CD4-positive, alpha-beta T cell treated with Interleukin-4 for 1 hour (primary cell): Measurements from ENCODE around the gene PPY.
"Not testable (repeated sequence)": the region's sequence is repeated elsewhere in the genome, so short reads cannot be mapped to it uniquely, and the experiment has no call there.

Experiments
- DNase-seq, 2 donors: peaks; one replicate each; pipeline ENCODE4 v3.0.0-alpha.2; 2020 to 2022

PPY gene

DNA sequence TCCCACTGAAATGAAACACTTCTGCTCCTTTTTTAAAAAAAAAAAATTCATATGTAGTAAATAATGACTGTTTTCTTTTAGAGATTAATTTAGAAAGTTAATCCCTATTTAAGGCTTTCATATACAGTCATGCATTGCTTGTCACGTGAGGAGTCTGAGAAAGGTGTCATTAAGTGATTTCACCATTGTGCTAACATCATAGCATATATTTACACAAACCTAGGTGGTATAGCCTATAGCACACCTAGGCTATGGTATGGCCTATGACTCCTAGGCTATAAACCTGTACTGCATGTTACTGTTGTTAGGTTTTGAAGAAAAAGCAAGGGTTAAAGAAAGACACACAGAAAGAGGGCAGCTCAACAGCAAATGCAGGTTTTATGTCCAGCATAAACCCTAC lies 13.7 kb downstream of the PPY start:
- DNase-seq = no peak

DNA sequence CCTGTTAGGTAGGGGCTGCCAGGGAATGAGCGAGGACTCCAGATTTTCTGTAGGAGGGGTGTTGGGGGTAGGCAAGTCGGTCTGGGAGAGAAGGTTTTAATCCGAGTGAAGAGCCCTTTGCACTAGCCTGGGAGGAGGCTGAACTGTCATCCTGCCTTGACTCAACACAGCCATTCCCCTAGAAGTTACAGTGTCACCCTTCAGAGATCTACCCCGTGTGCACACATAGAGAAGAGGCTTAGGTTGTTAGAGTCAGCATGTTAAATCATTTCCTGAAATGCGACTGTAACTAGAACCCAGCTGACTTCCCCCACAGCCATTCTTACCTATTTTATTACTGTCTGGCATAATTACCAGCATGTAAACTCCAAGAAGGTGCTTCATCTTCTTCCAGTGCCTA lies 14.3 kb downstream of the PPY start:
- not testable (repeated sequence) for DNase-seq

DNA sequence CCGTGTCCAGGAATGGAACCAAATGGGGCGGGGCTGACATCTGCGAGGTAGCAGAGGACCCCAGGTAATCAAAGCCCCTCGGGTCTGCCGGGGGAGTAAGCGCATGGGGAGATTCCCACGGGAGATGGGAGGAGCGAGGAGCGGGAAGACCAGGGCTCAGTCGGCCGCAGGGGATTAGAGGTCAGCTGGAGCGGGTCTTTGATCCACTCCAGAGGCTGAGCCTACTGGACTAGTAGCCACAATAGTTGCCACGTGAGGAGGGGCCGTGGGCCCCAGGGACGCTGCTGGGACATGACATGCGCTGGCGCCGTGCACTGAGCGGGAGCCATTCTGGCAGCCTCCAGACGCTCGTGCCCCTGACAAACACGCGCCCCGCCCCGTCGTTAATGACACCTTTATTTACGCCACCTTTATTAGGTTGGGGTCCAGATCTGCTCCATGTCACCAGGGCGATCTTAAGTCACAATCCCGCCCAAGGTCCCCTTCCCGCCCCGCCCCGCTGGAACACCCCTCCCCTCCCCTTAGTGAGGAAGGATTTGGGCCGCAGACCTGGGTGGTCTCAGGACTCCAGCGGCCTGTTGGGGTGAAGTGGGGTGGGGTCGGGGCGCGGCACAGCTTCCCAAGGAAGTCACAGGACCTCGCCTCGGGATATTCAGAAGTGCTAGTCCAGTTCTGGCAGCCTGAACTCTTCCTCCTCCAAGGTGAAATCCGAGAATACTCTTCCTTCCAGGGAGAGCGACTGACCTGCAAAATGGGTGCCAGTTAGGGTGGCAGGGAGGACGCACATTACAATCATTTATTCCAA lies 15.0 kb downstream of the PPY start:
- no peak for DNase-seq

DNA sequence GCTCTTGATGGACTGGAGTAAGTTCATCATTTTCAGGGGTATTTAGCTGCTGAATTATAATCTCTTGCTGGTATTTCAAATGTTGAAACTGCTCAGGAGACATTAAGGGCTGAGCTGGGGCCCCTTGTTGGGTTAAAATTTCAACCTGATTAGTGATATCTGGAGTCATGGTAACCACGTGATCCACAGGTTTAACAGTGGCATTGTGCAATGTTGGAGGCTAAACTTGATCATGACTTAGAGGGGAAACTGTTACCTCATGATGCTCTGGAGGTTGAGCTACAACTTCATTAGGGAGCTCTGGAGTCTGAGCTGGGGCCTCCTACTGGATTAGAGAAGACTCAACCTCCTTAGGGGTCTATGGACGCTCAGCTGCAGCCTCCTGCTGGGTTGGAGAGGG lies 17.7 kb downstream of the PPY start:
- no peak for DNase-seq

DNA sequence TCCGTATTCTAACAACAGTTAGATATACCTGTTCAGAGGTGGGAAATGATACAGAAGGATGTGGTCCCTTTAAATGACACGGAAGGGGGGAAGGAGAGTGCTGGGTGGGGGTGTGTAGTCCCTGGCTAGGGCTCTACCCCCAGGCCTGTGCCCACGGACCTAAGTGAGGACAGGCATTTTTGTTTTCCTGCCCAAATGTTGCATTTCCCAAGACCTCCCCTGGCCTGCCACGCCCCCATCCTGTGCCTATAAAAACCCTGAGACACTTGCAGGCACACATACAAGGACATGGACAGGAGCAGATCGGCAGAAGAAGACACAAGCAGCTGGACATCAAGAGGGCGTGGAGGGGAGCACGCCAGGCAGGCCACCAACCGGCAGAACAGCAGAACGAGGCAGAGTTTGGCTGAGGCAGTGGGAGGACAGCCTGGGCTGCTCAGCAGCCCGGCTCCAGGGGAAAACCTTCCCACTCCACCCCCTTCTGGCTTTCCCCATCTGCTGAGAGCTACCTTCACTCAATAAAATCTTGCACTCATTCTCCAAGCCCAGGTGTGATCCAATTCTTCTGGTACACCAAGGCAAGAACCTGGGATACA lies 21.7 kb downstream of the PPY start:
- no peak for DNase-seq

DNA sequence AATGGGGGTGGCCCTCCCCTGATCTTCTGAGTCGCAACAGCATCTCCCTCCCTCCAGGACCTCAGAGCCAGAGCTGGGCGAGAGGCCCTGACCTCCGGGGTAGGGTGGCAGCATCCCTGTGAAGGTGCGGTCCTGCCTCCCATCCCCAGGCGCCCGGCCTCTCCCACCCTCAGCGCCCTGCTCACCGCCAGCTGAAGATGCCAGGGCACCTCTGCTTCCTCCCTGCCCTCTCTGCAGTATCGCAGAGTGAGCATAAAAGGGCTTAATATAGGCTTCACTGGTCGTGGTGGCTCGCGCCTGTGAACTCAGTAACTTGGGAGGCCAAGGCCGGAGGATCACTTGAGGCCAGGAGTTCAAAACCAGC lies 24.3 kb downstream of the PPY start:
- DNase-seq = no peak

DNA sequence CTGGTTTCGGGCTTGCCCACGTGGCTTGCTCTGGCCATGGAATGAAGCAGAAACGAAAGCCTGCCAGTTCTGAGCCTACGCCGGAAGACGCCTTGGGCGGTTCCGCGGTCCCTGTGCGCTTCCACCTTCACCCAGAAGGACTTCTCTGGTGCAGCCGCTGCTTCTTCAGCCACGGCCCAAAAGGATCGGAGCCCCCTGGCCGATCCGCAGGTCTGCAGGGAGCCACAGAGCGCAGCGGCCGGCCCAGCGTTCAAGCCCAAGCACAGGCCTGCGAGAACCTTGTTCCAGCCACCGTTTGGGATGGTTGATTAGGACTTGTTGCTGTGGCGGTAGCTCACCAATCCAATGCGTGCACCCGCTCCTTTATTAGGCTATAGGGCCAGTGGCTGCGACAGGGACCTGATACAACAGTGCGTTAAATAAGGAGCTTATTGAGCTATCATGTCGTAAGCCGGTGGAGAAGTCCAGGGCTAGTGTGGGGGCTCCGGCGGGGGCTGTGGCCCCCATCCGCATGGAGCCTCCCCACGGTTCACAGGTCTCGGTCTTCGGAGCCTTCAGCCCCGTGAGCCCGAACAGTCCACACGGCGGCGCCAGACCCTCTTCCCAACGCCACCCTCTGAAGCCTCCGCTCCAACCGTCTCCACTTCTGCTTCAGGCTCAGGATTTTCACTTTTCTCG lies 24.8 kb downstream of the PPY start:
- DNase-seq = peak; percentile 44 to 49

DNA sequence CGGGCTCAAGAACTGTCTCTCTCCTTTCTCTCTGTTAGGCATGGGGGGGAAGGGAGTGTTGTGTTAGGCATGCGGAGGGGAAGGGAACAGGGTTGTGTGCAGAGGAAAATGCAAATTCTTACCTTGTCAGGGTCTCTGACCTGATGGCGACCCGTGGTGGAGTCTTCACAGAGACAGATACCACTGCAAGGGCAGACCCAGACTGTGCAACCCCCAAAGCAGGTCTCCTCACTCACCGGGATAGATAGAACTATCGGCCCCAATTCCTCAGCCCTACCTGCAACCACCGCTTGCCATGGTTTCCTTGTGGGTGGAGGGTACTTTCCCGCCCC lies 25.3 kb downstream of the PPY start:
- no peak for DNase-seq

DNA sequence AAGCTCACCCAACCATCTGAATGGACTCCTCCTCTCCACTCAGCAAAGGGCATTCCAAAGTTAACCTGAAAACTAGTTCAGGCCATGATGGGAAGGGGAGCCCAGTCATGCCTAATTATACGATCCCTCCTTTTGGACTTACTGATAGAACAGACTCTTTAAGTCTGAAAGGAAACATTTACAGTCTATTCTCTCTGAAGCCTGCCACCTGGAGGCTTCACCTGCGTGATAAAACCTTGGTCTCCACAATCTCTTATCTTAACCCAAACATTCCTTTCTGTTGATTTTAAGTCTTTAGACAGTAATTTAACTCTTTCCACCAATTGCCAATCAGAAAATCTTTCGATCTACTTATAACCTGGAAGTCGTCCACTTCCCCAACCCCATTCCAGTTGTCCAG lies 25.9 kb downstream of the PPY start:
- no peak for DNase-seq

DNA sequence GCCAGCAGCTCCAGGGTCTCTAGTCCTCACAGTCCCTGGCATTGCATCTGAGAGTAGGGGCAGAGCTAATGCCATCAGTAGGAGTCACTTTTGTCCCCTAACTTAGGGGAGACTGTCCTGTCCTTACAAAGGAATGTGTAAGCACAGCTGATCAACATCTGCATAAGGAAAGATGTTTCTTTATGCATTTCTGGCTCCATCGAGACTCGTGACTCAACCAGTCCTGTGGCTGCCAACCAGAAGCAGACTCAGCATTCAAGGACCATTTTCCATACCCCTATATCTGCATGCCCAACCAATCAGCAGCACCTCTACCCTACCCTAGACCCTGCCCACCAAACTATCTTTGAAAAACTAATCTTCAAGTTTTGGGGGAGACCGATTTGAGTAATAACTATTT lies 26.7 kb downstream of the PPY start:
- no peak for DNase-seq

DNA sequence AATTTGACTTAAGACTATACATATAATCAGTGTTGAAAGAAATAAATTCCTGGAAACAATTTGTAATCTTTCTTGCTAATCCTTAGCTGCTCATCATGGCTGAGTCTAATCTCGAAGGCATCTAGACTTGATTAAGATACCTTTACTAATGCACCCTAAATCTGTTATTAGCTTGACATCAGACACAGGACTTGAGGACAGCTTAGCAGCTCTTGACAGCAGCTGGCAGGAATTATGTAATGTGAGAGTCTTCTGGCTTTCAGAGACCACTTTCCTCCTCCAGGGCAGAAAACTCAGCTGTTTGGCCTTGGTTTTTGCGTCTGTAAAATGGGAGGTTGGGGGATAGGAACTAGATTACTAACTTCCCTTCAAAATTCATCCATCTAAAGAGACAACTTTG lies 27.8 kb downstream of the PPY start:
- no peak for DNase-seq

DNA sequence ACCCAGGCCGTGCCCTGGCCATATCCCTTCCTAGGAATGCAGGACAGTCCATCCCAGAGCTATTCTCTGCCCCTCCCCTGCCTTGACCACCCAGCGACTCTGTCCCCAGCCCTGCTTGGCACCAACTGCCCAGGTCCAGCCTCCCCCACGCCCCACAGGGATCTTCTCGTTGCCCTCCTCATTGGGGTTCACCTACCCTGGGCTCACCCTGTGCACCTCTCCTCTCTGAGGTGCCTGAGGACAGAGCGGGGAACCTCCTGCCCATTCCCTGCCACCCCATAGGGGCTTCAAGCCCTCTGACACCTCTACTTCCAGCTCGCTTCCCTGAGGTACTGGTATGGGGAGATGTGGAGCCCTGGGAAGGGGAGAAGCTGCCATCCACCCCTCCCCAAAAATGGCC lies 28.7 kb downstream of the PPY start:
- no peak for DNase-seq

DNA sequence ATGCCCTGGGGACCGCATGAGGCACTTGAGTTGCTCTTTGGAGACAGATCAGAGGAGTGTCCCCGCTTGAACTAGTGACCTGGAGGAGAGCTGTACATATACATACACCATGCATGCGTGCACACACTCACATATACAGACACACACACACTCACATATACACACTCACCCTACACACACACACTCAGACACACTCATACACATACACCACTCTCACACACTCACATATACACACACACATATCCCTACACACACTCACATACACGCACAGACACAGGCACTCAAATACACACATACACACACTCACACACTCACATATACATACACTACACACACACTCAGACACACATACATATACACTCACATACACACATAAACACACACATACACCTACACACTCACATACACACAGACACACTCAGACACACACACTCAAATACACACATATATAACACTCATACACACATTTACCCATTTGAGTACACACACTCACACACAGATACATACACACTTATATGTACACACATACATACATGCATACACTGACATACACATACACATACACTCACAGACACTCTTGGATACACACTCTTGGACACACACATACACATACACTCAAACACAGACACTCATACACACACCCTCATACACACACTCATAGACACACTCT lies 29.5 kb downstream of the PPY start:
- no peak for DNase-seq

DNA sequence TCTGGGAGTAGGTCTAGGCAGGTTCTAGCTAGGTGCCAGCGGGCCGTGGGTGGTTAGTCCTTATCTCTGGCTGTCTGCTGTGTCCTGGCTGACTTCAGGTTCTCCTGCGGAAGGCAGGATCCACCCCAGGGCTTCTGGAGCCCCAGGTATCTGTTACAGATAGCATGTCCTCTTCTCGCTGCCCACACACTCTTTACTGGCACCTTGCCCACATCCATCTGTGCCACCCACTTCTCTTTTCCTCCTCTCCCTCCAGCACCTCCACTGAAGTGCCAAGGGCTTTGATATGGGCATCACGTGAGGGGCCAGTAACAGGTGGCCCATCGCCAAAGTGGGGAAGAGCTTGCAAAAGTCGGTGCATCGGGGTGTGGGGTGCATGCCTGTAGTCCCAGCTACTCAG lies 30.4 kb downstream of the PPY start:
- DNase-seq = no peak

DNA sequence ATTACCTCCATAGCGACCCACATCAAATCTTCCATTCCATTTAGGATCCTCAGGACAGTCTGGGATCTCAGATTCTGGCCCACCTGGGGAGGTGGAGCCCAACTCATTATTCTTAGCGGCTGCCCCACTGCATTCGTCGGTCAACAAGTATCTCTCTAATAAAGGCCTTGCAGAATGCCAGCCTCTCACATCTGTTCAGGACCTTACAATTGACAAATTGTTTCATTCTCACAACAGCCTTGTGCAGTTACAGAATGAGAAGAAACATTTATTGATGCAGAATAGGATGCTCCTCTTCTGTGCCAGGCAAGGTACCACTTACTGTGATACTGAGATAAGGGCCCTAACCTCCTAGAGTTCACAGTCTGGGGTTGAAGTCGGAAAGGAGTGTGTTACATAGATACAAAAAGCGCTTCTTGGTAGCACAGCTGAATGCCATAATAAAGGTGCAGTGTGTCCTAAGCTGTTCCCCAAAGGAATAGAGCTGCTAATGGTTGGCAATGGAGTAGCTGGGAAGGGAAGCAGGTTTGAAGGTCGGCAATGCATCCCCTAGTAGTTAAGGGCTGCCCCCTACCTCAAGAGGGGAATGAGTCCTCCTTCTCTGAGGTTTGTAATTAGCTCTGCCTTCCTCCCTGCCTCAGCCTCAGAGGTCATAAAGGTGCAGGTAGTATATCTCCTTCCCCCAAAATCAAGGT lies 32.6 kb downstream of the PPY start:
- DNase-seq = no peak

DNA sequence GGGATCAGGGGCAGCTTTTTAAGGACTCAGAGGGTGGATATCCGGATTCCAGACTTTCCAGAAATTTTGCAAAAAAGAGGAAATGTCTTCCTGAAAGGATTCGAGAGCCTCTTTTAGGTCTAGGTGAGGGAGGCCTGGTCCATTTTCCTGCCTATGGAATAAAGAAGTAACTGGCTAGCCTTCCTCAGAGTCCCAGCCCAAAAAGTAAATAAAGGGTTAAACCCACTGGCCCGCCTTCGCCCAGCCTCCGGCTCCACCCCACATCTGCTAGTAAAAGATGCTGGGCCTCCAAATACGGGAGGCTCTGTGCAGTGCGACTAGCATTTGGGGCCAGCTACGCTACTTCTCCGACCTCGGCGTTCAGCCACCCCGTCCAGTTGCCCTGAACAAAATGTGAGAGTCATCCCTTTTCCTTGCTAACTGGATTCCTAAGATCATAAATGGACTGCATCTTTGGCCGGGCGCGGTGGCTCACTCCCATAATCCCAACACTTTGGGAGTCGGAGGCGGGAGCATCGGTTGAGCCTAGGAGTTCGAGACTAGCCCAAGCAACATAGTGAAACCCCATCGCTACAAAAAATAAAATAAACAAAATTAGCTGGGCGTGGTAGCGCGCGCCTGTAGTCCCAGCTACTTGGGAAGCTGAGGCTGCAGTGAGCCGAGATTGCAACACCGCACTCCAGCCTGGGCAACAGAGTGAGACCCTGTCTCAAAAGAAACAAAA lies 34.1 kb downstream of the PPY start:
- DNase-seq = peak; percentile 51 to 64

DNA sequence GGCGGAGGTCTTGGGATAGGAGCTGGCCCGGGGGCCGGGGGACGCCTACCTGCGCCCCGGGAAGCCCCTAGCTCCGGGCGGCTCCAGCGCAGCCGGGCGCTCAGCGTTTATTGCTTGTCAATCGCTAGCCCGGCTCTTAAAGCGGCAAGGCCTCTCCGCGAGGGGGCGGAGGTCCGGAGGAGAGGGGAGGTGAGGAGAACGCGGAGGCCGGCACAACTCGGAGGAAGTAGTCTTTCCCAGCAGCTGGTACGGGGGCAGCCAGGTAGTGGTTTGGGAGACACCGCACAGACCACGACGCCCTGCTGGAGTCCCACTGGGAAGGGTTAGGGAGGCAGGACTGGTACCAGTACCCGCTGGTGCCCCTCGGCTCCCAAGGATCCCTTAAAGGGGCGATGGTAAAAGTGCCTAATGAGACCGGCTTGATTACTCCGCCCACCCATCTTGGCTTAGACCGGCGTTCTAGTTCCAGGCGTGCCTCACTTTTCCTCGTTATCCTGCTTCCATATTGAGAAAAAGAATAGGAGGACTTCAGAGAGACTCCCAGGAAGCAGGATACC lies 34.8 kb downstream of the PPY start, which contains the start of gene MPP2:
Gene MPP2, minus strand, starts transcription at position 112 of the 557 bp plus-strand sequence. CDS start 3,076 bp downstream, outside the sequence.
- peak; percentile 60 to 63 for DNase-seq

DNA sequence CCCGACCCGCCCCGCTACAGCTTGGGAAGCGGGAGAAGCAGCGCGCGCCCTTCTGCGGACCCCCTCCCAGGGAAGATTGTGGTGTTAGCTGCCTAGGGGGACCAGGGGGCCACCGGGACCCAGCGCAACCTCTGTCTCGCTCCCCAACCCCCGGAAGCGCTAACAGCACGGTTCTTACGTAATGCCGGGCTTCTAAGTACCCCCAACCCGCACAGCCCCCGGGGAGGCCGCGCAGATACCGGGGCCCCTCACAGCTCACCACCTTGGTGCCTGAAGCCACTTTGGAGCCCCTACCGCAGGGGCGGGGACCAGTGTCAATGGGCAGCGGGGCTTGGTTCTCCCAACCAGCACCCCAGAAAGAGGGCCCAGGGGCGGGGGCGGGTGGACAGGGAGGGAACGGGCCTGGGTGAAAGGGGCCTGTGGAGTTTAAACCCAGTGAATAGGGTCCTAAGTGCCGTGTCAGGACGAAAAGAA lies 35.3 kb downstream of the PPY start:
- peak in 1 of 2 donors; percentile 22 for DNase-seq

DNA sequence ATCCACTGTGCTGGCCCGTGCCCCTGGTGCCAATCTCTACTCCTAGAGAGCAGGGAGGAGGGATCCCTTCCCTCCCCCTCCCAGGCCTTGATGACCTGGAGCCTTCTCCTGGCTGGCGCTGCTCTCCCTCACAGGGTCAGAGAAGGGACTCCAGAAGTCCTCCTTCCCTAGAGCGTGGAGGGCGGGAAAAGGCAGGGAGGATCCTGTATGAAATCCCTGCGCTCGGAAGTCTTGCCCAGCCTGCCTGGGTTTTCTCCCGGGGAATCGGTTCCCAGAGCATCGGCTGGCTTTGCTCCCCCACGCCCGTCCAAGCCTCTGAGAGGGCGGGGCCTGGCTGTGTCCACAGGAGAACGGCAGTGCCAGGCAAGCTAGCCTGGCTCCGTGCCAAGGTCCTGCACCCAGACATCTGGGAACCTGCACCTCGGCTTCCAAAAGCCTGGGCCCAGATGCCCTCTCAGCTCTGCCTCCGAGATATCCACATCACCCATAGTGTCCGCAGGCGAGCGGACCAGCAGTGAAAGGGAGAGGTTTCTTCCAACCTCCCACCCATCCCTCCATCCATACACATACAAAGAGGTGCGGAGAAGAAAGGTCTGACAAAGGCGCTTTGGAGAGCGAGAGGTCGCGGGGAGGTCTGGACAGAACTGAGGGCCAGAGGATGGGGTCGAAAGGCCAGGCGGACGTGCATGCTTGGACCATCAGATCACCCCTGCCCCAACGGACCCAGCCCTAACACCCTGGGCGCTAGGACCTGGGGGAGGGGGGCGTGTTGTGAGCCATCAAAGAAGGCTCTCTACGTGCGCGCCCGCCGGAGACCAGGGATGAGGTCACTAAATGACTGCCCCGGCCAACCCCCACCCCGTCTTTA lies 36.1 kb downstream of the PPY start:
- peak; percentile 45 to 49 for DNase-seq

DNA sequence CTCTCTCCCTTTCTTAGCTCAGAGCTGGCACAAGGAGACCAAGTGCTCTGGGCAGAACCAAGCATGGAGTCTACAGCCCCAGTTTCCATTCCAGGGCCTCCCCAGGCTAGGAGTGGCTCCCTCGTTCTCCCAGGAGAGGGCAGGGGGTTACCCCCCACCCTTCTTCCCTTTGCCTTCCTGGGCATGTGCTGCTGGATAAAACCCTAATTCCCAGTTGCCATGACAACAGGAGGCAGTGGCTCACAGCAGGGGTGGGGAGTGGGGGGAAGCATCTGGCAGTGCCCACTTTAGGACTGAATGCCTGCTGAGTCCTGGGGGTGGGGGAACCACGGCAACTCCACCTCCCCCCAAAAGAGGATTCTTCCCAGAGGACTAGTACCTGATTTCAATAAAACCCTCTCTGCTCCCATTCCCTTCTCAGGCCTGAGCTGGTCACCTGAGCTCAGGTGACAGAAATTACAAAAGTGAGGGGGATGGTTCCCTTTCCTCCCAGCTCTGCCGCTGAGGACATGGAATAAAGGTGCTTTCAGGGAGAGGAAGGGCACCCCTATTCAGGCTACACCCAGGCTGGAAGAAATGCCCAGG lies 36.8 kb downstream of the PPY start:
- DNase-seq = no peak
